GM12891 (cell line): ENCODE data around the gene KRTAP20-3.

Experiments used
- POLR2A ChIP-seq: IDR thresholded peaks from 2 replicates; pipeline ENCODE4 v1.6.1; 2011; ENCODE audit warnings: low read depth, low read length, control low read depth
- POLR2AphosphoS5 ChIP-seq: IDR thresholded peaks from 2 replicates; pipeline ENCODE4 v1.6.1; 2011; ENCODE audit warnings: low read depth, low read length, control low read depth
- POU2F2 ChIP-seq: IDR thresholded peaks from 2 replicates; pipeline ENCODE4 v1.6.1; 2011; ENCODE audit warnings: low read depth, mild to moderate bottlenecking, control low read depth, low read length, moderate library complexity
- SPI1 ChIP-seq: IDR thresholded peaks from 2 replicates; pipeline ENCODE4 v1.6.1; 2011; ENCODE audit warnings: low read depth, low read length, control low read depth
- TAF1 ChIP-seq: IDR thresholded peaks from 2 replicates; pipeline ENCODE4 v1.6.1; 2011; ENCODE audit warnings: low read depth, low read length, control low read depth

GRCh38 chr21:30625449-30626165 is 17.1 kb upstream of the KRTAP20-3 start:
- TF ChIP-seq POLR2AphosphoS5 = no peak
- no peak for TF ChIP-seq POLR2A
- TF ChIP-seq TAF1 = no peak
- TF ChIP-seq SPI1 = no peak
- no peak for TF ChIP-seq POU2F2
